Panc1 (cell line): ENCODE results near the gene UBE2U.

ENCODE experiments used
- CTCF ChIP-seq: fragments of 450-650 bp; IDR thresholded peaks from 2 replicates; pipeline ENCODE4 v1.5.1; 2017; ENCODE audit warnings: mild to moderate bottlenecking
- POLR2AphosphoS5 ChIP-seq: IDR thresholded peaks from 2 replicates; pipeline ENCODE4 v1.6.1; 2012; ENCODE audit warnings: mild to moderate bottlenecking, low read depth, low read length, moderate library complexity
- SIN3A ChIP-seq: IDR thresholded peaks from 2 replicates; pipeline ENCODE4 v1.6.1; 2012; ENCODE audit warnings: low read depth, mild to moderate bottlenecking, low read length, moderate library complexity, borderline replicate concordance; ENCODE audit not compliant: insufficient read depth
- TF ChIP-seq, protein P1 (sequence below), 2 experiments: IDR thresholded peaks; 2 replicates each; pipeline ENCODE4 v1.6.1; 2011 to 2012; ENCODE audit warnings: low read depth in 2 of 2, control low read depth in 1 of 2, low read length in 1 of 2, mild to moderate bottlenecking in 1 of 2, moderate library complexity in 1 of 2; ENCODE audit not compliant: insufficient read depth in 1 of 2

DNA sequence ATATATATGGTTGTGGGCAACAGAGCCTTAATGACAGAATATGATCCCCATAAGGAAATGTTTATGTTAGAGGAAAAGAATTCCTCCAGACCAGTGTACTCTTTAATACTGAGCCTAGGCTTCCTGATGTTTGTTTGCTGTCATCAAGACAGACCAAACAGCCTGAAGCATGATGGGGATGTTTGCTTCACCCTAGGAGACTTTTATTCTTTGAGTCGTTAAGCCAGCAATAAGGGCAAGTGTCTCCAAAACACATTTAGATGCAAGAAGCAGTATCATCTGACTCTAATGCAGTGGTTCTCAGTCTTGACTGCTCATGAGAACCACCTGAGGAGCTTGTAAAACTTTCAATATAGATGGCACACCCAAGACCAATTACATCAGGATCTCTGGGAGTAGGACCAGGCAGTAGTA is 33.1 kb downstream of the UBE2U start:
- TF ChIP-seq CTCF = no peak
- TF ChIP-seq POLR2AphosphoS5 = no peak
- no peak for TF ChIP-seq SIN3A
- TF ChIP-seq, protein P1, sequence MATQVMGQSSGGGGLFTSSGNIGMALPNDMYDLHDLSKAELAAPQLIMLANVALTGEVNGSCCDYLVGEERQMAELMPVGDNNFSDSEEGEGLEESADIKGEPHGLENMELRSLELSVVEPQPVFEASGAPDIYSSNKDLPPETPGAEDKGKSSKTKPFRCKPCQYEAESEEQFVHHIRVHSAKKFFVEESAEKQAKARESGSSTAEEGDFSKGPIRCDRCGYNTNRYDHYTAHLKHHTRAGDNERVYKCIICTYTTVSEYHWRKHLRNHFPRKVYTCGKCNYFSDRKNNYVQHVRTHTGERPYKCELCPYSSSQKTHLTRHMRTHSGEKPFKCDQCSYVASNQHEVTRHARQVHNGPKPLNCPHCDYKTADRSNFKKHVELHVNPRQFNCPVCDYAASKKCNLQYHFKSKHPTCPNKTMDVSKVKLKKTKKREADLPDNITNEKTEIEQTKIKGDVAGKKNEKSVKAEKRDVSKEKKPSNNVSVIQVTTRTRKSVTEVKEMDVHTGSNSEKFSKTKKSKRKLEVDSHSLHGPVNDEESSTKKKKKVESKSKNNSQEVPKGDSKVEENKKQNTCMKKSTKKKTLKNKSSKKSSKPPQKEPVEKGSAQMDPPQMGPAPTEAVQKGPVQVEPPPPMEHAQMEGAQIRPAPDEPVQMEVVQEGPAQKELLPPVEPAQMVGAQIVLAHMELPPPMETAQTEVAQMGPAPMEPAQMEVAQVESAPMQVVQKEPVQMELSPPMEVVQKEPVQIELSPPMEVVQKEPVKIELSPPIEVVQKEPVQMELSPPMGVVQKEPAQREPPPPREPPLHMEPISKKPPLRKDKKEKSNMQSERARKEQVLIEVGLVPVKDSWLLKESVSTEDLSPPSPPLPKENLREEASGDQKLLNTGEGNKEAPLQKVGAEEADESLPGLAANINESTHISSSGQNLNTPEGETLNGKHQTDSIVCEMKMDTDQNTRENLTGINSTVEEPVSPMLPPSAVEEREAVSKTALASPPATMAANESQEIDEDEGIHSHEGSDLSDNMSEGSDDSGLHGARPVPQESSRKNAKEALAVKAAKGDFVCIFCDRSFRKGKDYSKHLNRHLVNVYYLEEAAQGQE (IDR thresholded peaks at IDR 0.05; ENCODE audit: insufficient read depth in 1 of 2, low read depth in 2 of 2, low read length in 1 of 2) = no peak
